Thoracic aorta (tissue), 2 donors: ENCODE data around the gene STX4. TPM values are rescaled to one million over a fixed set of nuclear protein-coding genes. Genes with fewer than 3 reads are reported as not detected.

Experiments
- ATAC-seq: fragments of 150-250 bp; one replicate; pipeline ENCODE4 v1.8.0; 2017; ENCODE audit warnings: low read depth; ENCODE audit not compliant: insufficient number of reproducible peaks, low FRiP score
- DNase-seq: peaks from one replicate; pipeline ENCODE4 v3.0.0-alpha.2; 2020; ENCODE audit warnings: low spot score
- H3K27ac ChIP-seq, 2 donors: fragments of 200-600 bp; sonication (generic); 1 replicate in 1 of 2; 2 replicates in 1 of 2; pipeline ENCODE4 v1.5.1; 2016; ENCODE audit warnings: mild to moderate bottlenecking in 2 of 2, moderate library complexity in 2 of 2
- H3K27me3 ChIP-seq: fragments of 200-600 bp; sonication (generic); replicated peaks from 2 replicates; pipeline ENCODE4 v1.6.0; 2016; ENCODE audit warnings: mild to moderate bottlenecking; ENCODE audit not compliant: insufficient read depth
- H3K36me3 ChIP-seq: fragments of 200-600 bp; sonication (generic); one replicate; pipeline ENCODE4 v1.5.1; 2016
- H3K4me1 ChIP-seq, 2 donors: fragments of 200-600 bp; sonication (generic); 1 replicate in 1 of 2; 2 replicates in 1 of 2; pipeline versions ENCODE4 v1.5.1 to v1.6.0; 2016; ENCODE audit warnings: low read depth in 2 of 2, mild to moderate bottlenecking in 1 of 2; ENCODE audit not compliant: control insufficient read depth in 1 of 2
- H3K4me3 ChIP-seq: fragments of 200-600 bp; sonication (generic); 2 replicates; pipeline ENCODE4 v1.5.1; 2016; ENCODE audit warnings: mild to moderate bottlenecking
- H3K9me3 ChIP-seq: fragments of 200-600 bp; sonication (generic); 2 replicates; pipeline ENCODE4 v1.5.1; 2016
- total RNA-seq, 2 donors: library from RNA; depleted of rRNA; stranded (reverse); fragments of >200 nt; gene quantifications; one replicate each; pipeline versions ENCODE4 v1.1.0 to v1.2.3, GENCODE V29; 2016
- TF ChIP-seq, protein P1 (sequence below): fragments of 200-600 bp; sonication (generic); IDR thresholded peaks from one replicate; pipeline ENCODE4 v1.5.1; 2019; ENCODE audit warnings: antibody characterized with exemption

The STX4 gene
- total RNA-seq, 2 donors from 2014 or later: 39.3 to 50.5 TPM

DNA sequence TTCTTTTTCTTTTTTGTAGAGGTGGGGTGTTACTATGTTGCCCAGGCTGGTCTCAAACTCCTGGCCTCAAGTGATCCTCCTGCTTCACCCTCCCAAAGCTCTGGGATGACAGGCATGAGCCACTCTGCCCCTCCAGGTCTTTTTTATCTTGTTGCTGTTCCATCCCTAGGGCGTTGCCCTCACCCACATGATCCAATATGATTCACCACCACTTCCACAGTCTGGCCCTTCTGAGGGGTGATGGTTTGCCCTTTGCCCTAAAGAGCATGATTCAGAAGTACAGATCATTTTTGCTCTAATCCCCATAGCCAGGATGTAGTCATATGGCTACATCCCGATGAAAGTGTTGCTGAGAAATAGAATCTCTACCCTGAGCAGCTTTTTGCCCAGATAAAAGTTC lies 18.8 kb downstream of the STX4 start:
- ATAC-seq: no peak
- no peak for DNase-seq
- H3K4me3 ChIP-seq: no peak overlapping the region

DNA sequence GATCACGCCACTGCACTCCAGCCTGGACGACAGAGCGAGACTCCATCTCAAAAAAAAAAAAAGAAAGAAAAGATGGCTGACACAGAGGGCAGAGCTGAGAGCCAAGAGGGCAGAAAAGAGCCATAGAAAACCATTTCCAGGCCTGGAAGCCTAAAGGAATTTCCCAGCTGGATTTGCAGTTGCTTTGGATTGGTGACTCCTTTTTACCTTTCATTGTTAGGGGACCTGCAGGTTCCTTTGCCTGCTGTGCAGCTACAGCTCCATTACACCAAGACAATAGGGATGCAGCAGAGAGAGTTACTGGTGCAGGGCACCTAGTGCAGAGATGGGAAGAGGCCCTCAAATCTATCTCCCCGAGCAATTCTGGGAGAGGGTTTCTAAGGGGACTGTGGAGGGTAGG lies 22.3 kb downstream of the STX4 start:
- Histone ChIP-seq H3K9me3 (no peaks in the 10 kb centered on the region), H3K27me3 (no peaks in the 10 kb centered on the region), H3K27ac (no peak overlapping the region), H3K36me3 (peaks cover 2% of the 10 kb centered on the region), H3K4me1 (no peaks in the 10 kb centered on the region), H3K4me3 (no peak overlapping the region)
- TF ChIP-seq, protein P1, sequence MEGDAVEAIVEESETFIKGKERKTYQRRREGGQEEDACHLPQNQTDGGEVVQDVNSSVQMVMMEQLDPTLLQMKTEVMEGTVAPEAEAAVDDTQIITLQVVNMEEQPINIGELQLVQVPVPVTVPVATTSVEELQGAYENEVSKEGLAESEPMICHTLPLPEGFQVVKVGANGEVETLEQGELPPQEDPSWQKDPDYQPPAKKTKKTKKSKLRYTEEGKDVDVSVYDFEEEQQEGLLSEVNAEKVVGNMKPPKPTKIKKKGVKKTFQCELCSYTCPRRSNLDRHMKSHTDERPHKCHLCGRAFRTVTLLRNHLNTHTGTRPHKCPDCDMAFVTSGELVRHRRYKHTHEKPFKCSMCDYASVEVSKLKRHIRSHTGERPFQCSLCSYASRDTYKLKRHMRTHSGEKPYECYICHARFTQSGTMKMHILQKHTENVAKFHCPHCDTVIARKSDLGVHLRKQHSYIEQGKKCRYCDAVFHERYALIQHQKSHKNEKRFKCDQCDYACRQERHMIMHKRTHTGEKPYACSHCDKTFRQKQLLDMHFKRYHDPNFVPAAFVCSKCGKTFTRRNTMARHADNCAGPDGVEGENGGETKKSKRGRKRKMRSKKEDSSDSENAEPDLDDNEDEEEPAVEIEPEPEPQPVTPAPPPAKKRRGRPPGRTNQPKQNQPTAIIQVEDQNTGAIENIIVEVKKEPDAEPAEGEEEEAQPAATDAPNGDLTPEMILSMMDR: no peak
- DNase-seq (no peak), ATAC-seq (no peak)

More for the DNA sequence above, 18.8 kb downstream of the STX4 start:
- H3K27me3 ChIP-seq: no peaks in the 10 kb centered on the region
- no peaks in the 10 kb centered on the region for H3K36me3 ChIP-seq
- TF ChIP-seq, protein P1: no peak
- no peaks in the 10 kb centered on the region for H3K9me3 ChIP-seq
- no peaks in the 10 kb centered on the region for H3K4me1 ChIP-seq
- H3K27ac ChIP-seq: no peak overlapping the region

DNA sequence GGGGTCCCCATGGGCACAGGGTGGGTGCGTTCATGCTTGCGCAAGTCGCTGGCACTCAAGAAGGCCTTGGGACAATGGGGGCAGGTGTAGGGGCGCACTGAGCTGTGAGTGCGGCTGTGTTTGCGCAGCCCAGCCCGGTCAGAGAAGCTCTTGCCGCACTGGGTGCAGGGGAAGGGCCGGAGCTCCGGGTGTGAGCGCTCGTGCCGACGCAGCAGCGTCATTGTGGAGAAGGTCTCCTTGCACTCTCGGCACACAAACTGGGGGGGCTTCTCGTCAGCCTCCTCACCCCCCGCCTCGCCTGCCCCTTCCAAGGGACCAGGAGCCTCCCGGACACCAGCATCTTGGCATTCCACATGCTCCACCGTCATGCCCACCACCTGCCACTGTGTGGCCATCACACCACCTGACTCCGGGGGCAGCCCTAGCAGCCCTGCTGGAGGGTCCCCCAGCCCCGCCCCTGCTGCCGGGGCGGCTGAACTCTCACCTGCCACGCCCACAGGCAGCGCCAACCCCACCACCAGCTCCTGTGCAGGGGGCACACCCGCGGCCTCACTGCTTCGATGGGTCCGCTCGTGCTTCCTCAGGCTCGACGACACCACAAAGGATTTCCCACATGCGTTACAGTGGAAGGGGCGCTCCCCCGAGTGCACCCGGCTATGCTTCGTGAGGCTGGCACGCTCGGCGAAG lies 27.9 kb downstream of the STX4 start:
- Histone ChIP-seq H3K4me1 (peaks cover 3 to 12% of the 10 kb centered on the region in 2 donors), H3K27ac (no peak overlapping the region), H3K4me3 (no peak overlapping the region), H3K36me3 (peaks cover 27% of the 10 kb centered on the region), H3K9me3 (no peaks in the 10 kb centered on the region), H3K27me3 (no peaks in the 10 kb centered on the region)
- ATAC-seq (no peak), DNase-seq (no peak)
- TF ChIP-seq, protein P1: no peak

DNA sequence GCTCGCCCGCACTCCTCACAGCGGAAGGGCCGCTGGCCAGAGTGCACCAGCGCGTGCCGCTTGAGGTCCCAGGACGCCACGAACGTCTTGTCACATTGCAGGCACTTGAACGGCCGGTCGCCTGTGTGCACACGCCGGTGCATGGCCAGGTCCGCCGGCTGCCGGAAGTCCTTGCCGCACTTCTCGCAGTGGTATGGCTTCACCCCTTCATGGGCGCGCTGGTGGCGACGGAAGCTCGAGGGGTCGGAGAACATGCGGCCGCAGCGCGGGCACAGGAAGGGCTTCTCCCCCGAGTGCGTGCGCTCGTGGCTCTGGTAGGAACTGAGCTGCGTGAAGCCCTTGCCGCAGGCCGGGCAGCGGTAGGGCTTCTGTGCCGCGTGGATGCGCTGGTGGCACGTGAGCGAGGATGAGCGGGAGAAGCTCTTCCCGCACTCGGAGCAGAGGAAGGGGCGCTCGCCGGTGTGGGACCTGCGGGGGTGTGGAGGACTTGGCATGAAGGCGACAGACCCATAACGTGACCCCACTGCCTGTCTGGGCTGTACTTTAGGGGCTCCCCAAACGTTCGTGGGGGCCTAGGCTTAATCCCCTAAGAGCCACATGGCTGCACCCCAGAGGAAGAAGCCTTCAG lies 28.6 kb downstream of the STX4 start:
- peaks cover 27% of the 10 kb centered on the region for H3K36me3 ChIP-seq
- no peaks in the 10 kb centered on the region for H3K9me3 ChIP-seq
- H3K4me3 ChIP-seq: no peak overlapping the region
- TF ChIP-seq, protein P1: no peak
- H3K4me1 ChIP-seq: peaks cover 3 to 12% of the 10 kb centered on the region in 2 donors
- DNase-seq (no peak), ATAC-seq (no peak)
- H3K27me3 ChIP-seq: no peaks in the 10 kb centered on the region
- H3K27ac ChIP-seq: no peak overlapping the region

DNA sequence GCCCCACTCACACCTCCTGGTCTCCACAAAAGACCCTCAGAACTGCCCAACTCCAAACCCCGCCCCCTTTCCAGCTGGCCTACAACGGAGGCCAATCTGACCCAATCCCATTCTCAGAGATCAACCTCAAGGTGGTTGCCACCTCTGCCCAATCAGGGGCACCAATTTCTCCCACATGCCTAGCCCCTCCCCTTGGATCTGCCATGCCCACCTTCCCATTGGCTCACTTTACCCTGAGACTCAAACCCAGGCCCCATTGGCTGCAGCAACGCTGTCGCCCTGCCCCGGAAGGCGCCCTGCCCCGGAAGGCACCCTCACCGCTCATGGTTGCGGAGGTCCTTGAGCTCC lies 30.1 kb downstream of the STX4 start:
- TF ChIP-seq, protein P1: no peak
- H3K36me3 ChIP-seq: peaks cover 27% of the 10 kb centered on the region
- DNase-seq (no peak), ATAC-seq (no peak)
- H3K9me3 ChIP-seq: no peaks in the 10 kb centered on the region
- H3K27ac ChIP-seq: no peak overlapping the region
- no peaks in the 10 kb centered on the region for H3K27me3 ChIP-seq
- peaks cover 3 to 12% of the 10 kb centered on the region in 2 donors for H3K4me1 ChIP-seq
- no peak overlapping the region for H3K4me3 ChIP-seq
